ENCODE measurements around the gene LPAR1. TPM values are rescaled to one million over a fixed set of nuclear protein-coding genes. Genes with fewer than 3 reads are reported as not detected.

The LPAR1 gene
- total RNA-seq, 2 experiments from 2014 or later = not detected

DNA sequence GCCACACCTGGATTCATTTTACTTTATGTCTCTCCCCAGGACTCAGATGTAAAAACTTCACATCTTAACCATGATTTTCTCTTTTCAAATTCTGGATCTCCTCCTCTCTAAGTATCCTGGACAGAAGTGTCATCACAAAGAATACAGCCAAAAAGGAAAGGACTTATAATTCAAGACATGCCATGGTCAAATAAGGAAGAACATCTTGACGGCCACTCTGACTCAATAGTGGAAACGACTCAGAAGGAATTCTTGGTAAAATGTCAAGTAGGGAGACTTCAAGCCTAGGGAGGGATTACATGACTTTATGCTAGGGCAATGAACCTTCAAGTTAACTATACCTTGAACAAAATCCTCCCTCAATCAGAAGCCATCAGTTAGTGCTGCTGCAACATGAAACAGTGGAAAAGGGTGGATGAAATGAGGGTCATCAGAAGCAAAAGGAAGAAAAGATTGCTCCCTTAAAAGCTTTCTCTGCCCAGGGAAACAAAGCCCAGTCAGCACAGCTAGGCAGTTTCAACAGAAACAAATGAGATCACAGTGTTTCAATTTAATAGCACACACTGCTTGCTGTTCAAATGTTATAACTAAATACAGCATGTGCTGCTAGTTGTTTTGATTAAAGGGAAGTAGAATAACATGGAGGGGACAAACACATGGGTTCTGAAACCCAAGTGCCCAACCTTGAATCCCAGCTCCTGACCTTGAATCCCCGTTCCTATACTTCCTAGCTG lies 101.4 kb downstream of the LPAR1 start:
- Mint-ChIP-seq H3K27me3 (no peaks in the 10 kb centered on the region), H3K36me3 (no peaks in the 10 kb centered on the region), H3K9me3 (peaks cover 4% of the 10 kb centered on the region), H3K4me1 (ENCODE audit: low read depth) (no peaks in the 10 kb centered on the region), H3K27ac (no peak overlapping the region), H3K4me3 (no peak overlapping the region)
- no peak for DNase-seq
- POLR2A ChIA-PET = no interaction called here
- CTCF ChIA-PET = no interaction called here
- intact Hi-C loops (cut with micrococcal nuclease) = no loop called here

DNA sequence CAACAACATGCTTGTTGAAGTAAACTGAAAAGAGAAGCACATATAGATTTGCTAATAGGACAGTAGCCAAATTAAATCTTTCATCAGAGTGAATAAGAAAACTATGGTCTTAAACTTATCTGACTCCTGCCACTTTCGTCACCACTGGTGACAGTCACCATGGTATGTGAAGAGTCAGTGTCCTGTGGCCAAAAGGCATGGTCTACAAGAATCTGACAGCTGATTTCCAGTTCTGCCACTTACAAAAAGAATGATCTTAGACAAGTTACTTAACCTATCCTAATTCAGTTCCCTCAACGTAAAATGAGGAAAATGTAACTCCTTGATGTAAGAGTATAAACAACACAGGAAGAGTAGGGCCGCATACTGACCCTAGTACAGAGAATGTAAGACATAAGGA lies 102.0 kb downstream of the LPAR1 start:
- ChIA-PET POLR2A (no interaction called here), CTCF (no interaction called here)
- intact Hi-C loops (cut with micrococcal nuclease) = no loop called here
- Mint-ChIP-seq H3K9me3 (peaks cover 6% of the 10 kb centered on the region), H3K27ac (no peak overlapping the region), H3K27me3 (no peaks in the 10 kb centered on the region), H3K4me3 (no peak overlapping the region), H3K4me1 (ENCODE audit: low read depth) (no peaks in the 10 kb centered on the region), H3K36me3 (no peaks in the 10 kb centered on the region)
- no peak for DNase-seq

DNA sequence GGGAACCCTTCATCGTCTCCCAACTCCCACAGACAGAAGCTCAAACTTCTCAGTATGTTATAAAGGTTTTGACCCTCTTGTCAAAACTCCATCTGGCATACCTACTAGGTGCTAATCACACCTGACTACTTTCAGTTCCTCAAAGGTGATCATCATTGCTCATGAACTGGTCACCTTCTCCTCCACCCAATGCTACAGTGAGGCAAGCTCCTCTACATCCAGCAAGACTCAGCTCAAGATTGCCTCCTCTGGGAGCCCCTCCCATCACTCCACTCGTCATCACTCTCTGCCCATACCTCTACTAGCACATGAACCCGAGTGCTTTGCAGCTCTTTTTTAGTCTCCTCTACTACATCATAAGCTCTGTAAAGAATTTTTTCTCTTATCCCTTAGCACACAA lies 102.4 kb downstream of the LPAR1 start:
- Mint-ChIP-seq H3K4me1 (ENCODE audit: low read depth) (no peaks in the 10 kb centered on the region), H3K36me3 (no peaks in the 10 kb centered on the region), H3K27me3 (no peaks in the 10 kb centered on the region), H3K9me3 (peaks cover 6% of the 10 kb centered on the region), H3K4me3 (no peak overlapping the region), H3K27ac (no peak overlapping the region)
- no peak for DNase-seq
- intact Hi-C loops (cut with micrococcal nuclease) = no loop called here
- ChIA-PET CTCF (no interaction called here), POLR2A (no interaction called here)

DNA sequence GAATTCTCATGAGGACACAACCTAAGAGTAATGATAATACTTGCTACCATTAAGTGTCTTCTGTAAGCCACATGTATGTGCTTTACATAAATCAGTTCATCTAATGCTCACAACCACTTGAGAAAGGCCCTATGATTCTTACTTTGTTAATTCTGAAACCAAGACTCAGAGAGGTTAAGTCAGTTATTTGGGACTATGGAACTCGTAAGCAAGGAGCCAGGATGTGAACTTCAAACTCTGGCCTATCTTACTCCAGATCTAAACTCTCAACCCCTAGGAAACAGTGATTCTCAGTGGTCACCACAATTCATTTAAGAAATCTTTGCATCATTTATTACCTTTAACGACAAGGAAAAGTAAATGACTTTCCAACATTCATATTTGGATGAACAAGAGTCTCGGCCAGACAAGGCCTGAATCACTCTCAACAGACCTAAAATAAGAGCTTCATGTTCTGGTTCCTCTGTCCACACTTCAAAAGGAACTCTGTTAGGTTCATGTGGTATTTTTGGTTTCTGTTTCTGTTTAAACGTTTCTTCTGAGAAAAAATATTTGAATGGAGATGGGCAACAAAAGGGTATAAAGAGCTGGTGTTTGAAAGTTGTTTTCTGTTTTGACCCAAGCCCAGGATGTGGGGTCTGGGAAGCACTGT lies 104.8 kb downstream of the LPAR1 start:
- H3K27ac Mint-ChIP-seq = no peak overlapping the region
- no peaks in the 10 kb centered on the region for H3K27me3 Mint-ChIP-seq
- no peak overlapping the region for H3K4me3 Mint-ChIP-seq
- no peaks in the 10 kb centered on the region for H3K36me3 Mint-ChIP-seq
- POLR2A ChIA-PET = interaction anchor here (0.5 kb wide), 1 partner anchor 1717 kb away, joined by 3 read pairs; no protein-coding TSS in a partner anchor
- intact Hi-C loops (cut with micrococcal nuclease) = no loop called here
- CTCF ChIA-PET = no interaction called here
- DNase-seq = no peak
- no peaks in the 10 kb centered on the region for H3K4me1 Mint-ChIP-seq (ENCODE audit: low read depth)
- peaks cover 6% of the 10 kb centered on the region for H3K9me3 Mint-ChIP-seq

DNA sequence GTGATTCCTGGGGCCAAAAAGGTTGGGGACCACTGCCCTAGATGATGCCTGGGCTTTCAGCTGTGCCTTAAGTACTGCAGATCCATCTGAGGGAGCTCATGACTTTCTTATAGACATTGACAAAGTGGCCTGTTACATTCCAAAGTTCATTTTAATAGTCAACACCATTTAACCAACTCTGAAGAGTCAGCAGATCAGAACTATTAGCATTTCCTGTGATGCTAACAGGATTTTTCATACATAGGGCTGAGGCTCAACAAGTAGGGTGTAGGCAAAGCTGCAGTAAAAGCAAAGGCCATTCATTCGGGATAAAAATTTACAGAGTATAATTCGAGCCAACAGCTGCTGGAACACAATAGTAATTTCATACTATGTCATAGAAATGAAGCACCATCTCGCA lies 105.4 kb downstream of the LPAR1 start:
- no peak for DNase-seq
- Mint-ChIP-seq H3K9me3 (peaks cover 6% of the 10 kb centered on the region), H3K27me3 (no peaks in the 10 kb centered on the region), H3K36me3 (no peaks in the 10 kb centered on the region), H3K4me3 (no peak overlapping the region), H3K27ac (no peak overlapping the region), H3K4me1 (ENCODE audit: low read depth) (no peaks in the 10 kb centered on the region)
- ChIA-PET POLR2A (no interaction called here), CTCF (no interaction called here)
- intact Hi-C loops (cut with micrococcal nuclease) = no loop called here

DNA sequence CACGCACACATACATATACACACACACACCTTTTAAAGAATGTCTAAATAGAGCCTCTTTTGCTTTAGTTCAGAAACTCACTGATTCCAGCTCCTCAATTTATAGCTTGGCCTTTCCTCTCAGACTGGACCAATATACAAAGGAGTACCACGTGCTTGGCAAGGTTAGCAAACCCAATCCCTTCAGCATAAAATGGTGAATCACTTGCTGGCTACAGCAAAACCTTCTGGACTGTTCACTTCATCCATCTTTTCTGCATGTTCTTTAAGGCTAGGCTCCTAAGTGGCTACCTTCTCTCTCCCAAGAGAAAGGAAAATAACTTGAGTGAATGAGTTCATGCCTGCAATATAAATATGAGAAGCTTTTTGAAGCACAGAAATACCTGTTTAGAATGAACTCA lies 109.7 kb downstream of the LPAR1 start:
- Mint-ChIP-seq H3K27ac (no peak overlapping the region), H3K4me3 (no peak overlapping the region), H3K4me1 (ENCODE audit: low read depth) (no peaks in the 10 kb centered on the region), H3K9me3 (peaks cover 4% of the 10 kb centered on the region), H3K36me3 (no peaks in the 10 kb centered on the region), H3K27me3 (no peaks in the 10 kb centered on the region)
- no peak for DNase-seq
- ChIA-PET CTCF (no interaction called here), POLR2A (no interaction called here)
- intact Hi-C loops (cut with micrococcal nuclease) = no loop called here

DNA sequence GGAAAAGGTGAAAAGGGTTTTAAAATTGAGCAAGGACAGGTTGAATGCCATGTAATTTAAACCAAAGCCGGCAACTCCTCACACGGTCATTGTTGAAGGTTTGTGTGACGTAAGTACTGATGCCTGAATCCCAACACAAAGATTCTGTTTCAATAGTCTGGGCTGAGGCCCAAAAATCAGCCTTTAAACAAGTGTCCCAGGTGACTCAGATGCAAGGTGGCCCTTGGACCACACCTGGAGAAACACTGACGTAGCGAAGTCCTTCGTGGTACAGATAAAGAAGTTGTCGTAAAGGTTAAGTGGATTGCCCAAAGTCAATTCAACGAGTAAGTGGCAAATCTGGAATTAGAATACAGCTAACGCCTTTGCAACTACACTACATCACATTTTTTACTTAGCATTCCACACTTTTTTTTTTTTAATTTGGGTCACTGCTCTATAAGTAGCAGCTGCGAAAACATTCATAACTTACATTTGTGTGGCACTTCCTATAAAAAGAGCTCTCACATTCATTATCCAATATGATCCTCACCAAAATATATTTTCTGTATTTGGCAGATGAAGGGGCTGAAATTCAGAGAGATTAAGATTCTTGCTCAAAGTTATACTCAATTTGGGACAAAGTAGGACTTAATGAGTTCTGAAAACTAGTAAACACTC lies 111.3 kb downstream of the LPAR1 start:
- H3K36me3 Mint-ChIP-seq = no peaks in the 10 kb centered on the region
- POLR2A ChIA-PET = no interaction called here

DNA sequence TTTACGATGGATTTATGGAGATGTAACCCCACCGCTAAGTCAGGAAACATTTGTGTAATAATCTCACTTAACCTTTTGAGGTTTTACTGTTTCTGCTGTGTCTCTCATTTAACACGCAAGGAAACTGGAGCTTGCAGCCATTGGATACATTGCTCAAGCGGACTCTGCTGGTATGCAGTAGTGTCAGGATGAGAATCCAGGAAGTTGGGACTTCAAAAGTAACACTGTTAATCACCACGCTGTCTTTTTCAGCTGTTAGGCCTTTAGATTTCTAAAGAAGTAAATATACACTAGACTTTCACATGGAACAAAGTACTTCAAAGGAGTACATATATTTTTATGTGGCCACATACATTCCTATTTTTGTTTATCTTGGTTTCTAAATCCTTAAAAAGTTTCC lies 114.7 kb downstream of the LPAR1 start:
- ChIA-PET POLR2A (no interaction called here), CTCF (no interaction called here)
- no peak for DNase-seq
- no peaks in the 10 kb centered on the region for H3K9me3 Mint-ChIP-seq
- no peaks in the 10 kb centered on the region for H3K36me3 Mint-ChIP-seq
- H3K4me1 Mint-ChIP-seq (ENCODE audit: low read depth) = no peaks in the 10 kb centered on the region
- H3K27me3 Mint-ChIP-seq = no peaks in the 10 kb centered on the region
- intact Hi-C loops (cut with micrococcal nuclease) = no loop called here
- H3K4me3 Mint-ChIP-seq = no peak overlapping the region
- H3K27ac Mint-ChIP-seq = no peak overlapping the region

More for the DNA sequence above, 111.3 kb downstream of the LPAR1 start:
- peaks cover 3% of the 10 kb centered on the region for H3K9me3 Mint-ChIP-seq
- no peak overlapping the region for H3K4me3 Mint-ChIP-seq
- DNase-seq = no peak
- CTCF ChIA-PET = no interaction called here
- H3K4me1 Mint-ChIP-seq (ENCODE audit: low read depth) = no peaks in the 10 kb centered on the region
- no peak overlapping the region for H3K27ac Mint-ChIP-seq
- H3K27me3 Mint-ChIP-seq = no peaks in the 10 kb centered on the region
- intact Hi-C loops (cut with micrococcal nuclease) = no loop called here

DNA sequence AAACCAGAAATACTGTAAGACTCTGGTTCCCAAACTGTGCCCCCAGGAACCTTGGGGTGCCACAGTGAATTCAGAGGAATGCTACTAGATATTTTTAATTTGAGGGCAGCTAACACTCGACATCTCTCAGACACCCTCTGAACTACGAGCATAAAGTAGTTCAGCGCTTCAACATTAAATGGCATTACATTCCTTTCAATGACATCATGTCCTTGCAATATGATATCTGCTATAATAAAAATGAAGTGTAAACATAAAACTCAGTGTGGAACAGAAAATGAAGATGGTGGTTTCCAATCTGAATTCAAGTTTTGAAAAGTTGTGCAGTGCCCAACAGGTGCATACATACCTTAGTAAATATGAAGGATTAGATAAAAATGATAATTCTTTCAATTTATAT lies 116.1 kb downstream of the LPAR1 start:
- CTCF ChIA-PET = no interaction called here
- intact Hi-C loops (cut with micrococcal nuclease) = no loop called here
- no peaks in the 10 kb centered on the region for H3K4me1 Mint-ChIP-seq (ENCODE audit: low read depth)

DNA sequence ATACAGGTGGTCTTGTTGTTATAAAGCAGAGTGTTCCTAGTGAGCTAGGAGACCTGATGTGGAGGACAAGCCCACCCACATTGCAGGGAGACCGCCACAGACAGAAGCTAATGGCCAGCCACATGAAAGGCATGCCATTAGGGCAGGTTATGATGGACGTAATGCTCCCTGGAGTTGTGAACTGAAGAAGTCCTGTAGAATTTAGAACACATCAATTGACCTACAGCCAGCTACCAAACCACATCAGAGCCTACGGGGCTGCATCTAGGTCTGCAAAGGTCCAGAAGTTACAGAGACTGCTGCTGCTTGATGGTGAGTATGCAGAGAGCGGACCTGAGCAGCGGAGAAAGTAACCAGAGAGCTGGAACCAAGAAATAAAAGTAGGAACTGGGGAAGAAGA lies 116.6 kb downstream of the LPAR1 start:
- no peak for DNase-seq
- Mint-ChIP-seq H3K36me3 (no peaks in the 10 kb centered on the region), H3K27me3 (no peaks in the 10 kb centered on the region), H3K4me1 (ENCODE audit: low read depth) (no peaks in the 10 kb centered on the region), H3K9me3 (no peaks in the 10 kb centered on the region), H3K27ac (no peak overlapping the region), H3K4me3 (no peak overlapping the region)
- ChIA-PET POLR2A (no interaction called here), CTCF (no interaction called here)
- intact Hi-C loops (cut with micrococcal nuclease) = no loop called here

More for the DNA sequence above, 116.1 kb downstream of the LPAR1 start:
- H3K9me3 Mint-ChIP-seq = no peaks in the 10 kb centered on the region
- H3K36me3 Mint-ChIP-seq = no peaks in the 10 kb centered on the region
- H3K4me3 Mint-ChIP-seq = no peak overlapping the region
- no peaks in the 10 kb centered on the region for H3K27me3 Mint-ChIP-seq
- H3K27ac Mint-ChIP-seq = no peak overlapping the region
- POLR2A ChIA-PET = no interaction called here
- DNase-seq = no peak

DNA sequence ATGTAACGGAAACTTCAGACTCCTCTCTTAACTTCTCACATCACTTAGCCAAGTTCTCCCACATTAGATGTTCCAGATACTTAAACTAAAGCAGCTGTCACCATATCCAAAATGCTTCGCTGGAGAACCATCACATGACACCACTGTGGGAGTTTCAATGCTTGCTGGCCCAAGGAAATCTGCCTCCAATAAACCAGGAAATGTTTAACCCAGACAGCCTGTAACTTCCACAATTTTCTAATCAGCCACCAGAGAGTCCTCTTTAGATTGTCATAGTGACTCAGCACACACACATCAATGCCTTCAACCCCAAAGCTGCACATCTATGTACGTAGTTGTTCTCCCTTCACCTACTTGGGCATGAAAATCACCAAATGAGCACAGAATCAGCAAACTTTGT lies 118.7 kb downstream of the LPAR1 start:
- CTCF ChIA-PET = no interaction called here
- Mint-ChIP-seq H3K4me1 (ENCODE audit: low read depth) (no peaks in the 10 kb centered on the region), H3K27ac (no peak overlapping the region), H3K36me3 (no peaks in the 10 kb centered on the region), H3K9me3 (no peaks in the 10 kb centered on the region), H3K27me3 (no peaks in the 10 kb centered on the region), H3K4me3 (no peak overlapping the region)
- POLR2A ChIA-PET = no interaction called here
- intact Hi-C loops (cut with micrococcal nuclease) = no loop called here
- no peak for DNase-seq

DNA sequence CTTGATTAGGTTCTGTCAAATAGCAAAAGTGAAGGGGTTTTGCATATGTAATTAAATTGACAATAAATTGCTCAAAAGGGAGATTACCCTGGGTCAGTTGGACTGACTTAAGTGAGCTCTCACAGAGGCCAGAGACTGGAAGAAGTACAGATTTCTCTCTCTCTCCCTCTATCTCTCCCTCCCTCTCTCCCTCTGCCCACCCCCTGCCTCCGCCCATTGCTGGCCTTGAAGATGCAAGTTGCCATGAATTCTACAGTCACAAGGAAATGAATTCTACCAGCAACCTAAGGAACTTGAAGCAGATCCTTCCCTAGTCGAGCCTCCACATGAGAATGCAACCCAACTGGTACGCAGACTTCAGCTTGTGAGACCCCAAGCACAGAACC lies 119.2 kb downstream of the LPAR1 start:
- ChIA-PET CTCF (no interaction called here), POLR2A (no interaction called here)
- intact Hi-C loops (cut with micrococcal nuclease) = no loop called here
- no peak for DNase-seq
- Mint-ChIP-seq H3K27me3 (no peaks in the 10 kb centered on the region), H3K4me1 (ENCODE audit: low read depth) (no peaks in the 10 kb centered on the region), H3K27ac (no peak overlapping the region), H3K9me3 (no peaks in the 10 kb centered on the region), H3K36me3 (no peaks in the 10 kb centered on the region), H3K4me3 (no peak overlapping the region)

Data from activated CD4-positive, alpha-beta memory T cell treated with anti-CD3 and anti-CD28 coated beads for 36 hours (primary cell).